ENCODE data around the gene FOXP1. TPM values are rescaled to one million over a fixed set of nuclear protein-coding genes. Genes with fewer than 3 reads are reported as not detected.

FOXP1 gene
- total and polyA plus RNA-seq, 9 of the 15 experiments (the other 6 are each of a cell fraction or from before 2014, with no cell fraction given): 7.7 to 34.5 (median 13.7) TPM

DNA sequence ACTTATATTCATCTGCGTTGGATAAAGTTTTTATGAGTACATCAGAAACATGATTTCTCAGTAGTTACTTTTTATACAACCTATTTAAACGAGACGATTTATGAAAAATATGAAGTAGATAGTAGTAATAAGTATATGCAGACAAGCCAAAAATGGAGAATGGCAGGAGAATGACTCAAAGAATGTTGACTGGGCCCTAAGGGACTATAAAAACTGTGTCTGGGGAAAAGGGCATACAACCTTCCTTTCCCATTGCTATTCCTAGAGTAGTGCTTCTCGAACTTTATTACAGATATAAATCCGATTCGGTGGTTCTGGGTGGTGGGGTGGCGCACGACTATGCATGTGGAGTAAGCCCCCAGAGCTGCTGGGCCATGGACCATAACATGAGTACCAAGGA lies 558.5 kb downstream of the FOXP1 start (continued):
- TF ChIP-seq, protein P1, sequence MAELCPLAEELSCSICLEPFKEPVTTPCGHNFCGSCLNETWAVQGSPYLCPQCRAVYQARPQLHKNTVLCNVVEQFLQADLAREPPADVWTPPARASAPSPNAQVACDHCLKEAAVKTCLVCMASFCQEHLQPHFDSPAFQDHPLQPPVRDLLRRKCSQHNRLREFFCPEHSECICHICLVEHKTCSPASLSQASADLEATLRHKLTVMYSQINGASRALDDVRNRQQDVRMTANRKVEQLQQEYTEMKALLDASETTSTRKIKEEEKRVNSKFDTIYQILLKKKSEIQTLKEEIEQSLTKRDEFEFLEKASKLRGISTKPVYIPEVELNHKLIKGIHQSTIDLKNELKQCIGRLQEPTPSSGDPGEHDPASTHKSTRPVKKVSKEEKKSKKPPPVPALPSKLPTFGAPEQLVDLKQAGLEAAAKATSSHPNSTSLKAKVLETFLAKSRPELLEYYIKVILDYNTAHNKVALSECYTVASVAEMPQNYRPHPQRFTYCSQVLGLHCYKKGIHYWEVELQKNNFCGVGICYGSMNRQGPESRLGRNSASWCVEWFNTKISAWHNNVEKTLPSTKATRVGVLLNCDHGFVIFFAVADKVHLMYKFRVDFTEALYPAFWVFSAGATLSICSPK (IDR thresholded peaks at IDR 0.05; ENCODE audit: borderline replicate concordance): no peak
- no peak for TF ChIP-seq ZNF133 (CRISPR knock-in tag; IDR thresholded peaks at IDR 0.05)
- TF ChIP-seq, protein P2, sequence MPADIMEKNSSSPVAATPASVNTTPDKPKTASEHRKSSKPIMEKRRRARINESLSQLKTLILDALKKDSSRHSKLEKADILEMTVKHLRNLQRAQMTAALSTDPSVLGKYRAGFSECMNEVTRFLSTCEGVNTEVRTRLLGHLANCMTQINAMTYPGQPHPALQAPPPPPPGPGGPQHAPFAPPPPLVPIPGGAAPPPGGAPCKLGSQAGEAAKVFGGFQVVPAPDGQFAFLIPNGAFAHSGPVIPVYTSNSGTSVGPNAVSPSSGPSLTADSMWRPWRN (IDR thresholded peaks at IDR 0.05; ENCODE audit: low read depth): no peak
- TF ChIP-seq TGIF2 (CRISPR knock-in tag; IDR thresholded peaks at IDR 0.05): no peak
- TF ChIP-seq ZNF444 (CRISPR knock-in tag; IDR thresholded peaks at IDR 0.05): no peak
- TF ChIP-seq, protein P3, sequence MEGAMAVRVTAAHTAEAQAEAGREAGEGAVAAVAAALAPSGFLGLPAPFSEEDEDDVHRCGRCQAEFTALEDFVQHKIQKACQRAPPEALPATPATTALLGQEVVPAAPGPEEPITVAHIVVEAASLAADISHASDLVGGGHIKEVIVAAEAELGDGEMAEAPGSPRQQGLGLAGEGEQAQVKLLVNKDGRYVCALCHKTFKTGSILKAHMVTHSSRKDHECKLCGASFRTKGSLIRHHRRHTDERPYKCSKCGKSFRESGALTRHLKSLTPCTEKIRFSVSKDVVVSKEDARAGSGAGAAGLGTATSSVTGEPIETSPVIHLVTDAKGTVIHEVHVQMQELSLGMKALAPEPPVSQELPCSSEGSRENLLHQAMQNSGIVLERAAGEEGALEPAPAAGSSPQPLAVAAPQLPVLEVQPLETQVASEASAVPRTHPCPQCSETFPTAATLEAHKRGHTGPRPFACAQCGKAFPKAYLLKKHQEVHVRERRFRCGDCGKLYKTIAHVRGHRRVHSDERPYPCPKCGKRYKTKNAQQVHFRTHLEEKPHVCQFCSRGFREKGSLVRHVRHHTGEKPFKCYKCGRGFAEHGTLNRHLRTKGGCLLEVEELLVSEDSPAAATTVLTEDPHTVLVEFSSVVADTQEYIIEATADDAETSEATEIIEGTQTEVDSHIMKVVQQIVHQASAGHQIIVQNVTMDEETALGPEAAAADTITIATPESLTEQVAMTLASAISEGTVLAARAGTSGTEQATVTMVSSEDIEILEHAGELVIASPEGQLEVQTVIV (CRISPR knock-in tag; IDR thresholded peaks at IDR 0.05; ENCODE audit: borderline replicate concordance): no peak
- no peak for TF ChIP-seq ZNF232 (CRISPR knock-in tag; IDR thresholded peaks at IDR 0.05)
- no peak for TF ChIP-seq PPARD (CRISPR knock-in tag; IDR thresholded peaks at IDR 0.05)
- TF ChIP-seq, protein P4, sequence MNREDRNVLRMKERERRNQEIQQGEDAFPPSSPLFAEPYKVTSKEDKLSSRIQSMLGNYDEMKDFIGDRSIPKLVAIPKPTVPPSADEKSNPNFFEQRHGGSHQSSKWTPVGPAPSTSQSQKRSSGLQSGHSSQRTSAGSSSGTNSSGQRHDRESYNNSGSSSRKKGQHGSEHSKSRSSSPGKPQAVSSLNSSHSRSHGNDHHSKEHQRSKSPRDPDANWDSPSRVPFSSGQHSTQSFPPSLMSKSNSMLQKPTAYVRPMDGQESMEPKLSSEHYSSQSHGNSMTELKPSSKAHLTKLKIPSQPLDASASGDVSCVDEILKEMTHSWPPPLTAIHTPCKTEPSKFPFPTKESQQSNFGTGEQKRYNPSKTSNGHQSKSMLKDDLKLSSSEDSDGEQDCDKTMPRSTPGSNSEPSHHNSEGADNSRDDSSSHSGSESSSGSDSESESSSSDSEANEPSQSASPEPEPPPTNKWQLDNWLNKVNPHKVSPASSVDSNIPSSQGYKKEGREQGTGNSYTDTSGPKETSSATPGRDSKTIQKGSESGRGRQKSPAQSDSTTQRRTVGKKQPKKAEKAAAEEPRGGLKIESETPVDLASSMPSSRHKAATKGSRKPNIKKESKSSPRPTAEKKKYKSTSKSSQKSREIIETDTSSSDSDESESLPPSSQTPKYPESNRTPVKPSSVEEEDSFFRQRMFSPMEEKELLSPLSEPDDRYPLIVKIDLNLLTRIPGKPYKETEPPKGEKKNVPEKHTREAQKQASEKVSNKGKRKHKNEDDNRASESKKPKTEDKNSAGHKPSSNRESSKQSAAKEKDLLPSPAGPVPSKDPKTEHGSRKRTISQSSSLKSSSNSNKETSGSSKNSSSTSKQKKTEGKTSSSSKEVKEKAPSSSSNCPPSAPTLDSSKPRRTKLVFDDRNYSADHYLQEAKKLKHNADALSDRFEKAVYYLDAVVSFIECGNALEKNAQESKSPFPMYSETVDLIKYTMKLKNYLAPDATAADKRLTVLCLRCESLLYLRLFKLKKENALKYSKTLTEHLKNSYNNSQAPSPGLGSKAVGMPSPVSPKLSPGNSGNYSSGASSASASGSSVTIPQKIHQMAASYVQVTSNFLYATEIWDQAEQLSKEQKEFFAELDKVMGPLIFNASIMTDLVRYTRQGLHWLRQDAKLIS (CRISPR knock-in tag; IDR thresholded peaks at IDR 0.05): no peak
- TF ChIP-seq FUS (optimal IDR thresholded peaks at IDR 0.05; ENCODE audit: low read depth, low read length): no peak
- no peak for TF ChIP-seq KHSRP (IDR thresholded peaks at IDR 0.05)
- TF ChIP-seq POLR2AphosphoS5 (IDR thresholded peaks at IDR 0.05; ENCODE audit: control insufficient read depth, insufficient read depth, low read depth, low read length): no peak
